Measurements from ENCODE around the gene LRRK1.

DNA sequence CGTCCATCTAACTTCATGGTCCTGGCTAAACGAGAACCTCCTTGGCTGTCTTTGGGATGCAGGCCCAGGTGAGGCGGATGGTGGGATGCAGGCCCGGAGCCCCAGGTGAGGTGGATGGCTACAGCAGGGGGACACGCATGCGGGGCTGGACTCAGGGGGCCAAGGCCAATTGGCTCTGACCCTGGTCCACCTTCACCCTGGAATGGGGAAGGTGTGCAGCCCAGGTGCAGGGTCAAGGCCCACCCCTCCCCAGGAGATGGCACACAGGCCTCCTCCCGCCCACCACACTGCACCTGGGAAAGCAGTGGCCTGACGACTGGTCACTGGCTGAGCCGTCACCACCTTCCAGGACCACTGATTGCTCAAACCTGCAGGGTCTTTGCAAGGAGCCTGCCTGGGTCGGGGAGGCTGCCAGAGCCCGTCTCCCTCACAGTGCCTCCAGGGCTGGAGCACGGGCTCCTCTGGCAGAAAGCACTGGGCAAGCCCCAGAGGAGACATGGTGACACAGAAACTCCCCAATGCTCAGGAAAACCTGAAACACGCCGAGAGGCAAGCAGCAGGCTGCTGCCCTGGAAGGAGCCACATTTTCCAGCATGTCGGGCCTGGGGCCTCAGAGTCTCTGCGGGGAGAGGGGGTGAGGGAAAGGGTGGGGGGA lies 159.6 kb downstream of the LRRK1 start:
- no peak for TF ChIP-seq MEF2A (IDR thresholded peaks at IDR 0.05; ENCODE audit: borderline replicate concordance, low read depth)
- no peak for TF ChIP-seq ELF1 (IDR thresholded peaks at IDR 0.05)
- TF ChIP-seq CTCF (IDR thresholded peaks at IDR 0.05), result no peak
- TF ChIP-seq MXI1 (IDR thresholded peaks at IDR 0.05; ENCODE audit: low read depth, low read length), result no peak
- no peak for TF ChIP-seq MAX (IDR thresholded peaks at IDR 0.05; ENCODE audit: low read depth)
